ENCODE results near the gene SCRN1.

DNA sequence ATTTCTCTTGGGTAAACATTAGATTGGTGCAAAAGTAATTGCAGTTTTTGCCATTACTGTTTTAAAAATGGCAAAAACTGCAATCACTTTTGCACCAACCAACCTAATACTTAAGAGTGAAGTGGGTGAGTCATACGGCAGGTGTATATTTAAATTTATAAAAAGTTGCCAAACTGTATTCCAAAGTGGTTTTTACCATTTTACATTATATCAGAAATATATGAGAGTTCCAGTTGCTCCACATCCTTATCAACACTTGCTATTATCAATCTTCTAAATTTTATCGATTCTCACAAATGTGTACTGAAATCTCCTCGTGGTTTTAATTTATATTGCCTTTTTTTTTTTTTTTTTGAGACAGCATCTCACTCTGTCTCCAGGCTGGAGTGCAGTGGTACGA is 3.5 kb upstream of the SCRN1 start:
- no peak for TF ChIP-seq EZH2 (IDR thresholded peaks at IDR 0.05; ENCODE audit: low read length, unreplicated experiment)
- TF ChIP-seq, protein P1, sequence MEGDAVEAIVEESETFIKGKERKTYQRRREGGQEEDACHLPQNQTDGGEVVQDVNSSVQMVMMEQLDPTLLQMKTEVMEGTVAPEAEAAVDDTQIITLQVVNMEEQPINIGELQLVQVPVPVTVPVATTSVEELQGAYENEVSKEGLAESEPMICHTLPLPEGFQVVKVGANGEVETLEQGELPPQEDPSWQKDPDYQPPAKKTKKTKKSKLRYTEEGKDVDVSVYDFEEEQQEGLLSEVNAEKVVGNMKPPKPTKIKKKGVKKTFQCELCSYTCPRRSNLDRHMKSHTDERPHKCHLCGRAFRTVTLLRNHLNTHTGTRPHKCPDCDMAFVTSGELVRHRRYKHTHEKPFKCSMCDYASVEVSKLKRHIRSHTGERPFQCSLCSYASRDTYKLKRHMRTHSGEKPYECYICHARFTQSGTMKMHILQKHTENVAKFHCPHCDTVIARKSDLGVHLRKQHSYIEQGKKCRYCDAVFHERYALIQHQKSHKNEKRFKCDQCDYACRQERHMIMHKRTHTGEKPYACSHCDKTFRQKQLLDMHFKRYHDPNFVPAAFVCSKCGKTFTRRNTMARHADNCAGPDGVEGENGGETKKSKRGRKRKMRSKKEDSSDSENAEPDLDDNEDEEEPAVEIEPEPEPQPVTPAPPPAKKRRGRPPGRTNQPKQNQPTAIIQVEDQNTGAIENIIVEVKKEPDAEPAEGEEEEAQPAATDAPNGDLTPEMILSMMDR (conservative IDR thresholded peaks at IDR 0.05; ENCODE audit: low read depth, low read length): no peak
